Adrenal gland (tissue), 5 donors: Measurements from ENCODE around the gene TTC34.

Experiments
- POLR2A ChIP-seq, 2 donors: fragments of 450-650 bp; IDR thresholded peaks; one replicate each; pipeline ENCODE4 v1.6.1; 2017; ENCODE audit warnings: antibody characterized with exemption in 2 of 2, mild to moderate bottlenecking in 2 of 2, moderate library complexity in 1 of 2
- TF ChIP-seq, protein P1 (sequence below), 6 experiments: fragments of 450-650 bp in 4 of 6; fragments of 200-600 bp in 2 of 6; sonication (generic) in 1 of 6; IDR thresholded peaks; 1 replicate in 5 of 6; 2 replicates in 1 of 6; pipeline versions ENCODE4 v1.5.1 to v1.8.0; 2016 to 2021; ENCODE audit warnings: antibody characterized with exemption in 6 of 6, mild to moderate bottlenecking in 2 of 6, moderate library complexity in 1 of 6
- donor health status: DM: no; HTN: no; CAD: no.

GRCh38 chr1:2596530-2597333 is 204.8 kb downstream of the TTC34 start:
- TF ChIP-seq, protein P1, sequence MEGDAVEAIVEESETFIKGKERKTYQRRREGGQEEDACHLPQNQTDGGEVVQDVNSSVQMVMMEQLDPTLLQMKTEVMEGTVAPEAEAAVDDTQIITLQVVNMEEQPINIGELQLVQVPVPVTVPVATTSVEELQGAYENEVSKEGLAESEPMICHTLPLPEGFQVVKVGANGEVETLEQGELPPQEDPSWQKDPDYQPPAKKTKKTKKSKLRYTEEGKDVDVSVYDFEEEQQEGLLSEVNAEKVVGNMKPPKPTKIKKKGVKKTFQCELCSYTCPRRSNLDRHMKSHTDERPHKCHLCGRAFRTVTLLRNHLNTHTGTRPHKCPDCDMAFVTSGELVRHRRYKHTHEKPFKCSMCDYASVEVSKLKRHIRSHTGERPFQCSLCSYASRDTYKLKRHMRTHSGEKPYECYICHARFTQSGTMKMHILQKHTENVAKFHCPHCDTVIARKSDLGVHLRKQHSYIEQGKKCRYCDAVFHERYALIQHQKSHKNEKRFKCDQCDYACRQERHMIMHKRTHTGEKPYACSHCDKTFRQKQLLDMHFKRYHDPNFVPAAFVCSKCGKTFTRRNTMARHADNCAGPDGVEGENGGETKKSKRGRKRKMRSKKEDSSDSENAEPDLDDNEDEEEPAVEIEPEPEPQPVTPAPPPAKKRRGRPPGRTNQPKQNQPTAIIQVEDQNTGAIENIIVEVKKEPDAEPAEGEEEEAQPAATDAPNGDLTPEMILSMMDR (IDR thresholded peaks at IDR 0.05) = no peak
- no peak for TF ChIP-seq POLR2A (IDR thresholded peaks at IDR 0.05)
